Smooth muscle cell of the brain vasculature (primary cell): ENCODE results near the gene OR51B4.
"Not testable (repeated sequence)": the region's sequence is repeated elsewhere in the genome, so short reads cannot be mapped to it uniquely, and the experiment has no call there.

Source experiments
- DNase-seq: peaks from one replicate; pipeline ENCODE4 v3.0.0-alpha.2; 2012; ENCODE audit warnings: low read depth, low spot score

The OR51B4 gene

GRCh38 chr11:5301846-5302245 is at the start of gene OR51B4:
TSS of gene OR51B4 (minus strand) at chr11:5301946. CDS start at chr11:5301946, 0 bp downstream.
- DNase-seq = no peak

GRCh38 chr11:5351208-5351607 is 49.5 kb upstream of the OR51B4 start, which contains the start of gene OR51B6:
TSS of gene OR51B6 (plus strand) at chr11:5351508. CDS start at chr11:5351508, 0 bp downstream.
- DNase-seq = no peak

- no peak for DNase-seq
These were observed 47.8 kb upstream of the OR51B4 start for GRCh38 chr11:5349550-5349949.

DNA sequence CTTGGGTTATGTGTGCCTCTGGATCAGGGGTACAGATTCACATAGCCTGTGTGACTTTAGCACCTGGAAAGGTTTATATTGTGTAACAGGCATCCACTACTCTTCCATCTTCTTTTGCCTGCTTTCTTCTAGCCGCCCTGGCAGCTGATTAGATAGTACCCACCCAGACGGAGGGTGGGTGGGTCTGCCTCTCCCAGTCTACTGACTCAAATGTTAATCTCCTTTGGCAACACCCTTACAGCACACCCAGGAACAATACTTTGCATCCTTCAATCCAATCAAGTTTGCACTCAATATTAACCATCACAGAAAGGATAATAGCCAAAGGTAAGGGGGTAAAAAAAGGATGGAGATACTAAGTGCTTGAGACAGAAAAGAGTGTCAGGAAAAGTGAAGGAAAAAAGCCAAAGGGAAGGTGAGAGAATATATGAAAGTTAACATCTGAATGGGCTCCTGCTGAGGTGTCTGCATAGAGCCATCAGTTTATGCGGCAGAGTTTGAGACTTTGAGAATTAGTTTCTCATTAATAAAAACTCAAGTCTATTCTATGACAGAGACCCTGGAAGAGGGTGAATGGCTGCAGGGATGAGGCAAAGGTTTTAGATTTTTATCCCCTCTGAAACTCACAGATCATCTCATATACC is 46.9 kb upstream of the OR51B4 start:
- DNase-seq = no peak

DNA sequence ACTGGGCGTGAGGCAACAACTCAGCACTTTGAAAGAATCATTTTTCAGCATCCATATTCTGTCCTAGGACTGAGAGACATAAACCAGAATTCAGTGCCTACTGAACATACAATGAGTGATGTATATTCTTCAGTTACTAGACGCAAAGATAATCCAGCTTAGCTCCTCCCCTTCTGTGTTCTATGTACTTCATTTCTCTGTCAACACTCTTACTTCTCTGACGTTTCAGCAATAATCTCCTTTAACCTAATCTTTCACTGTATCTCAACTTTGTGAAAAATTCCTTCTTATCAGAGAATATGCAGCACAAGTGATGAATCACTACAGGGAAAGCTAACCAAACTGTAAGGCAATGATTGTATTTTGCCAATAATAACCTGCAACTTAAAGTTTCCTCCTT is 44.1 kb upstream of the OR51B4 start:
- DNase-seq = no peak

DNA sequence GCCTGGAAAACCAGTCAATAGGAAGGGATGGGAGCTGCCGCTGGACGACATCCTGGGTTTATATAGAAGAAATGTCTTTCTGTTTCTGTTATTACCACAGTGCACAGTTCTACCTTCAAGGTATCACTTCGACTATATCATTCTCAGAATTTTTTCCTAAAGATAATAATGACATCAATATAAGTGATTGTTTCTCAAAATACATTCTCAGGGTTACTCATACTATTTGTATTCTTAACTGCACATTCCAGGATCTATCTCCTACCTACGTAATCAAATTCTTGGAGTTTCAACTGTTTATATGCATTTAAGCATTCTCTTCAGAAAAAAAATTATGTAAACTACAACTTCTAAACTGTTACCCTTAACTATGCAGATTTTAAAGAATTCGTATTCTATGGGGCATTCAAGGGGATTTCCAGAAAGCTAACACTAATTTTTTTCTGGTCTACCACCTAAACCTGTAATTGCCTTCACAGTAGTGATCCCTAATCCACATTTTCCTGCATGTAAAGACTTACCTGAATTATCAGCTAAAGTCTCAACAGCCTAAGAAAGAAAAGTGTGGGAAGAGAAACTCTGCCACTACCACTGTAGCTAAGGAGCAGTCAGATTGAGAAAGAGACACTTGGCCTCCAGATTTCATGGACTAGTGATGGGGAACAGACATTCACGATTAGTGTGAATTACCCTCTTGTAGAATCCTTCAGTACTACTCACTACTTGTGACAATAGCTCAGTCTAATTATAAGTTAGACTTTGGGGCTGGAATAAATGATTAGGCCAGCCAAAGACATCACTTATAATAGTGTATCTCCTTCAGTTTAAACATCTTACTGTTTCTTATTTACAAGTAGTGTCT is 42.0 kb upstream of the OR51B4 start, which contains the start of gene OR51B5:
TSS of gene OR51B5 (minus strand) at position 51 of the 862 bp plus-strand sequence. CDS start at position 51, 0 bp downstream.
- DNase-seq = no peak

GRCh38 chr11:5339771-5340322 is 38.1 kb upstream of the OR51B4 start:
- no peak for DNase-seq

DNA sequence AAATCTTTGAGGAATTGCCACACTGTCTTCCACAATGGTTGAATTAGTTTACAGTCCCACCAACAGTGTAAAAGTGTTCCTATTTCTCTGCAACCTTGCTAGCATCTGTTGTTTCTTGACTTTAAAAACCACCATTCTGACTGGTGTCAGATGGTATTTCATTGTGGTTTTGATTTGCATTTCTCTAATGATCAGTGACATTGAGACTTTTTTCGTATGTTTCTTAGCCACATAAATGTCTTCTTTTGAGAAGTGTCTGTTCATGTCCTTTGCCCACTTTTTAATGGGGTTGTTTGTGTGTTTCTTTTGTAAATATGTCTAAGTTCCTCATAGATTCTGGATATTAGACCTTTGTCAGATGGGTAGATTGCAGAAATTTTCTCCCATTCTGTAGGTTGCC is 35.5 kb upstream of the OR51B4 start:
- DNase-seq = not testable (repeated sequence)

DNA sequence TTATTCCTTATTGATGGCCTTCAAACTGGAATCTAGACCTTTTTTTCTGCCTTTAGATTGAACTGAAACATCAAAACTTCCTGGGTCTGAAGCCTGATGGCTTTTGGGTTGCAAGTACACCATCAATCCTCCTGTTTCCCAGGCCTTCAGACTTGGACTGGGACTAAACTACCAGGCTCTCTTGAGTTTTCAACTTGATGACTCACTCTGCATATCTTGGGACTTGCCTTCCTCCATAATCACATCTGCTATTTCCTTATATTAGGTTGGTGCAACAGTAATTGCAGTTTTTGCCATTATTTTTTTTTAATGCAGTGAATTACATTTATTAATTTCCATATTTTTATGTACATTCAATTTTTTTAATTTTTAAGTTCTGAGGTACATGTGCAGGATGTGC is 34.6 kb upstream of the OR51B4 start:
- DNase-seq = no peak

DNA sequence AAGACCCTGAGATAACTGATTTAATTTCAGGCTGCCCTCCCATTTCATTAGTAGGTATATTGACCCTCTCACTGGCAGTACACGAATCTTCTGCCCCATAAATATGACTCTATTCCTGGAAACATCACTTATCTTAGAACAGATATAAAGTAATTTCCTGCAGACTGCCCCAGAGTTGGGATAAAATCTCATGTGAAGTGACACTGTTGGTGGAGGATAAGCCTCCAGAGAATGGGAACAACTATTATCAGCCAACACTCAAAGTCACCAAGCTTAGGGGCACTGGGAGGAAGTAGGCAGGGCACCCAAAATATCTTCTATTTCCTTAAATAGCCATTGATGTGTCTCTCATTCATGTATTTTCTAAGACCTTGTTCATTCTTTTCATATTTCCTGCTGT is 33.4 kb upstream of the OR51B4 start:
- DNase-seq = no peak

DNA sequence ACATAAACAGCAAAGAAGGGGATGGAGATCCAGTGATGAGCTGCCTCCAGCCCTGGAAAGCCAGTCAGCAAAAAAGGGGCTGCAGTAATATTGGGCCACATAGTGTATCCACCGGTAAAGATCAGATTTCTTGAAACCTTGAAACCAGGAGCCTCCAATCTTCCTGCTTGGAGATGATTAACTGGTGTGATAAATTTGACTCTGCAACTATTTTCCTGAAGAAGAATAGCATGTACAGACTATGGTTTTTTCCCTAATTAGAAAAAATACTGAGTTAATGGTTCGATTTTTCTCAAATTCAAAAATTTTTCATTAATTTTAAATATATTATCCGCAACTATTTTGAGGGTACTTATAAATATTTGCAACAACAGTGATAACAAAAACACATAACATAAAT is 22.5 kb upstream of the OR51B4 start, which contains the start of gene OR51B2:
TSS of gene OR51B2 (minus strand) at position 101 of the 400 bp plus-strand sequence. CDS start at position 101, 0 bp downstream.
- DNase-seq = no peak

DNA sequence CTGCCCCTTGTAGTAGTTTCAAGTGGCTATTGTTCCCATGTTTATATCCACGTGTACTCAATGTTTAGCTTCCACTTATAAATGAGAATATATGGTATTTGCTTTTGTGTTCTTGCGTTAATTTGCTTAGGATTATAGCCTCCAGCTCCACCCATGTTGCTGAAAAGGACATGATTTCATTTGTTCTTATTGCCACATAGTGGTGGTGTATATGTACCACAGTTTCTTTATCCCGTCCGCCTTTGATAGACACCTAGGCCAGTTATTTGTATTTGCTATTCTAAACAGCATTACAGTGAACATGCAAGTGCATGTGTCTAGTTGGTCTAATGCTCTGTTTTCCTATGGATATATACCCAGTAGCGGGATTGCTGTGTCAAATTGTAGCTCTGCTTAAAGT is 15.5 kb upstream of the OR51B4 start:
- no peak for DNase-seq

- DNase-seq = not testable (repeated sequence)
These were observed 11.7 kb upstream of the OR51B4 start for GRCh38 chr11:5313326-5314023.

DNA sequence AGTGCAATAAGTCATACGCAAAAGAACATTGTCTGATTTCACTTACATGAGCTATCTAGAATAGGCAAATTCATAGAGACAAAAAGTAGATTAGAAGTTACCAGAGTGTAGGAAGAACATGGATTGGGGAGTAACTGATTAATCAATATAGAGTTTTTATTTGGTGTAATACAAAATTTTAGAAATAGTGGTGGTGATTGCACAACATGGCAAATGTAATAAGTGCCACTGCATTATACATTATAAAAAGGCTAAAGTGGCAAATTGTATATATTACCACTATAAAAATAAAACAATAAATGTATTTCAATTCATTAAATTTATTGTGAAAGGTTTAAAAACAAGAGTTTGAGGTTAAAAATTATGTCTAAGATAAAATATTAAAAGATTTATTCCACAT is 8.7 kb upstream of the OR51B4 start:
- no peak for DNase-seq

- DNase-seq = no peak
These were observed 5.7 kb upstream of the OR51B4 start for GRCh38 chr11:5307256-5308019.

- DNase-seq = no peak
These were observed 2.3 kb upstream of the OR51B4 start for GRCh38 chr11:5304046-5304445.

GRCh38 chr11:5303626-5304025 is 1.9 kb upstream of the OR51B4 start:
- DNase-seq = no peak

DNA sequence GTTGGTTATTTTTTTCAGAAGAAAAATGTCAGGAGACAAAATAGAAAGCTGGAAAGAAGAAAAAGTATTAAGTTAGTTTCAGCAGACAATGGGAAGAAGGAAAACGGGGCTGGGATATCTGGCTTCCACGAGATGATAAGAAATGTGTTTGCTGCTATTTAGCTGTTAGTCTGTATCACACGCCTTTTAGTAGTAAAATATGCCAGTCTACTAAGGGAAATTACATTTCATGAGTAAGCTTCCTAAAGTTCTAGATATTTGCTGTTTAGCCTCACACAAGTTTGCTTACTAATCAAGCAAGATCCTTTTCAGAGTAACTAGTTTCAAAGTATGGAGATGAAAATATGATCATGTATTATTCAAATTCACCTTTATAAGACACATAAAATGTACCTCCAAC is 1.5 kb downstream of the OR51B4 start:
- DNase-seq = no peak

GRCh38 chr11:5298451-5298850 is 3.3 kb downstream of the OR51B4 start:
- no peak for DNase-seq

DNA sequence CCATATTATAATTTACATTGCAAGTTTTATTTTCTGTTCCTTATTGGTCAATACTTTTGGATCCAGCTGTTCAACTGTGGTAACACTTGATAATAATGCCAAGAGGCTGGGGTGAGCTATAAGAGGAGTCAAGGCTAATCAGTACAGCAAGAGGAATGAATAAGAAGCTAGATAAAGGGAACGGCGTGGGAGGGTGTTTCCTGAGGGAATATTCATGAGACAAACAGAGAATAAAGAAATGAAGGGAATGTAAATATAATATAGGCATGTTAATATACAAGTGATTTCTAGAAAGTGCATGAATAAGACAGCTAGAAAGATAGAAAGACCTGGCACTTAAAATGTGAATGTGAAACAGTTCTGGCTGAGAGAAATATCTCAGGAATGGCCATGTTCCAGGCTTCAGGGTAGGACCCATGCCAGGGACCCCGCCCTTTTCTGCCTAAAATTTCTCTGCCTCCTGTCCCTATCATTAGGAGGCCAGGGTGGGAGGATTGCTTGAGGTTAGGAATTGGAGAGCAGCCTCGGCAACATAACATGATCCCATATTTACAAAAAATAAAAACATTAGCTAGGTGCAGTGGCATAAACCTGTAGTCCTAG is 3.9 kb downstream of the OR51B4 start:
- DNase-seq = no peak
